Fibroblast of villous mesenchyme (primary cell): Measurements from ENCODE around the gene XRCC4. TPM values are rescaled to one million over a fixed set of nuclear protein-coding genes. Genes with fewer than 3 reads are reported as not detected.

ENCODE experiments used
- DNase-seq: peaks from one replicate; pipeline ENCODE4 v3.0.0-alpha.2; 2010; ENCODE audit warnings: low read depth
- H3K4me3 ChIP-seq: 2 replicates; pipeline ENCODE4 v1.5.1; 2011; ENCODE audit warnings: low read depth, mild to moderate bottlenecking, low read length
- CTCF ChIP-seq: IDR thresholded peaks from 2 replicates; pipeline ENCODE4 v1.5.1; 2012; ENCODE audit warnings: low read depth, mild to moderate bottlenecking, low read length; ENCODE audit not compliant: insufficient read depth
- total RNA-seq: library from RNA; depleted of rRNA; stranded (reverse); fragments of >200 nt; gene quantifications from 2 replicates; pipeline ENCODE4 v1.2.3, GENCODE V29; 2012

Gene XRCC4
- 13.0 and 14.5 TPM in 2 replicates for total RNA-seq

- peak; percentile 99 for DNase-seq
- no peak for TF ChIP-seq CTCF
These were observed at the start of gene XRCC4, which contains the start of gene TMEM167A for GRCh38 chr5:83076742-83077661. TSS of gene XRCC4 (plus strand) at chr5:83077547. CDS start at chr5:83104920, 27,373 bp downstream. TSS of gene TMEM167A (minus strand) at chr5:83077394. CDS start at chr5:83077323, 71 bp downstream.

GRCh38 chr5:83029912-83030311, 47.4 kb upstream of the XRCC4 start:
- DNase-seq = peak; percentile 11
- H3K4me3 ChIP-seq = no peak overlapping the region
- TF ChIP-seq CTCF = no peak

More at GRCh38 chr5:83076742-83077661, at the start of gene XRCC4, which contains the start of gene TMEM167A:
- H3K4me3 ChIP-seq = peak within 1 kb of the TSS; percentile 92

- no peak overlapping the region for H3K4me3 ChIP-seq
- TF ChIP-seq CTCF = no peak
- no peak for DNase-seq
These were observed 46.0 kb upstream of the XRCC4 start for GRCh38 chr5:83031381-83031780.

GRCh38 chr5:83034036-83034435, 43.3 kb upstream of the XRCC4 start:
- TF ChIP-seq CTCF = no peak
- no peak for DNase-seq
- H3K4me3 ChIP-seq = no peak overlapping the region

GRCh38 chr5:83034528-83035207, 42.7 kb upstream of the XRCC4 start:
- TF ChIP-seq CTCF = no peak
- DNase-seq = no peak
- no peak overlapping the region for H3K4me3 ChIP-seq

- DNase-seq = no peak
- TF ChIP-seq CTCF = no peak
- no peak overlapping the region for H3K4me3 ChIP-seq
These were observed 41.8 kb upstream of the XRCC4 start for GRCh38 chr5:83035373-83036100.
